GM06990 (cell line): ENCODE results near the gene TAOK3.
"Not testable (repeated sequence)": the region's sequence is repeated elsewhere in the genome, so short reads cannot be mapped to it uniquely, and the experiment has no call there.

Experiments used
- DNase-seq: peaks from one replicate; pipeline ENCODE4 v3.0.0-alpha.2; 2011; ENCODE audit not compliant: insufficient read length; ENCODE audit errors: extremely low read depth
- H3K27me3 ChIP-seq: replicated peaks from 2 replicates; pipeline ENCODE4 v1.6.0; 2011; ENCODE audit warnings: low read length; ENCODE audit not compliant: control insufficient read depth, insufficient read depth
- H3K36me3 ChIP-seq: 2 replicates; pipeline ENCODE4 v1.5.1; 2011; ENCODE audit warnings: low read length; ENCODE audit not compliant: control insufficient read depth, insufficient read depth
- H3K4me3 ChIP-seq: replicated peaks from 2 replicates; pipeline ENCODE4 v1.5.1; 2011; ENCODE audit warnings: low read depth, mild to moderate bottlenecking, control low read depth, low read length
- CTCF ChIP-seq: IDR thresholded peaks from 2 replicates; pipeline ENCODE4 v1.5.1; 2011; ENCODE audit warnings: low read length, control low read depth, mild to moderate bottlenecking, inconsistent platforms; ENCODE audit not compliant: insufficient read depth, poor library complexity, severe bottlenecking

Gene TAOK3

GRCh38 chr12:118372541-118373495 lies at the start of gene TAOK3:
TAOK3 (minus strand) TSS chr12:118372907; CDS start chr12:118255567, 117,340 bp downstream.
- H3K4me3 ChIP-seq, result peak within 1 kb of the TSS; percentile 92
- TF ChIP-seq CTCF, result no peak
- no peaks in the 10 kb centered on the region for H3K27me3 ChIP-seq

GRCh38 chr12:118420673-118421072 lies 48.0 kb upstream of the TAOK3 start:
- Histone ChIP-seq H3K36me3 (peaks cover 3% of the 10 kb centered on the region; the same call in 1 of the 2 replicates), H3K27me3 (no peaks in the 10 kb centered on the region), H3K4me3 (no peak overlapping the region)
- no peak for DNase-seq
- TF ChIP-seq CTCF, result no peak

More at GRCh38 chr12:118372541-118373495, at the start of gene TAOK3:
- peak; percentile 95 for DNase-seq
- no peaks in the 10 kb centered on the region for H3K36me3 ChIP-seq

GRCh38 chr12:118418385-118419057 lies 45.8 kb upstream of the TAOK3 start:
- H3K4me3 ChIP-seq, result no peak overlapping the region
- no peak for TF ChIP-seq CTCF
- DNase-seq, result no peak
- H3K27me3 ChIP-seq, result no peaks in the 10 kb centered on the region
- peaks cover 9% of the 10 kb centered on the region for H3K36me3 ChIP-seq

- Histone ChIP-seq H3K4me3 (no peak overlapping the region), H3K27me3 (no peaks in the 10 kb centered on the region), H3K36me3 (peaks cover 11% of the 10 kb centered on the region)
- no peak for TF ChIP-seq CTCF
- no peak for DNase-seq
Observed at GRCh38 chr12:118417942-118418341, 45.2 kb upstream of the TAOK3 start.

- no peak overlapping the region for H3K4me3 ChIP-seq
- TF ChIP-seq CTCF, result no peak
- no peak for DNase-seq
- H3K27me3 ChIP-seq, result no peaks in the 10 kb centered on the region
- H3K36me3 ChIP-seq, result peaks cover 26% of the 10 kb centered on the region
Observed at GRCh38 chr12:118409834-118410233, 37.1 kb upstream of the TAOK3 start.

- H3K36me3 ChIP-seq, result peaks cover 22% of the 10 kb centered on the region
- not testable (repeated sequence) for H3K4me3 ChIP-seq, H3K27me3 ChIP-seq, DNase-seq
Observed at GRCh38 chr12:118408241-118408640, 35.5 kb upstream of the TAOK3 start.
